Activated naive CD4-positive, alpha-beta T cell treated with anti-CD3 and anti-CD28 coated beads, Interleukin-2, amount 10 ng/mL, durations not matched to agents 7 days and 5 days (primary cell): ENCODE results near the gene BCR.
A peak's percentile ranks its signal among the peaks of the same experiment; 100 is the strongest.

Source experiments
- CTCF ChIA-PET: fragments of 350-600 bp; sonication (Branson Sonifier 250); formaldehyde crosslinking; loops from one replicate; lab custom pipeline; 2021; ENCODE audit warnings: antibody characterized with exemption; lab: Charles Lee
- DNase-seq: peaks from one replicate; pipeline ENCODE4 v3.0.0-alpha.2; 2020
- H3K27ac Mint-ChIP-seq: one replicate; pipeline ENCODE4 v1.8.0; 2021; ENCODE audit warnings: mild to moderate bottlenecking, moderate library complexity, mixed read lengths
- H3K27me3 Mint-ChIP-seq: one replicate; pipeline ENCODE4 v1.8.0; 2021; ENCODE audit warnings: mild to moderate bottlenecking, mixed read lengths
- H3K36me3 Mint-ChIP-seq: one replicate; pipeline ENCODE4 v1.8.0; 2021; ENCODE audit warnings: mixed read lengths
- H3K4me1 Mint-ChIP-seq: one replicate; pipeline ENCODE4 v1.8.0; 2021; ENCODE audit warnings: mixed read lengths
- H3K4me3 Mint-ChIP-seq: one replicate; pipeline ENCODE4 v1.8.0; 2021; ENCODE audit warnings: mild to moderate bottlenecking, moderate library complexity, mixed read lengths
- H3K9me3 Mint-ChIP-seq: one replicate; pipeline ENCODE4 v1.8.0; 2021; ENCODE audit warnings: mixed read lengths

Gene BCR

GRCh38 chr22:23265368-23265700 is 85.0 kb downstream of the BCR start:
- Mint-ChIP-seq H3K9me3 (no peaks in the 10 kb centered on the region), H3K27me3 (no peaks in the 10 kb centered on the region), H3K4me3 (no peak overlapping the region), H3K36me3 (peaks cover 19% of the 10 kb centered on the region), H3K27ac (peak overlapping the region; percentile 19), H3K4me1 (peaks cover 6% of the 10 kb centered on the region)
- CTCF ChIA-PET = interaction anchor here (0.7 to 1.6 kb wide), 2 partner anchors 16 to 238 kb away, joined by 3 to 6 read pairs; no protein-coding TSS in a partner anchor
- DNase-seq = no peak

GRCh38 chr22:23266780-23267179 is 86.5 kb downstream of the BCR start:
- Mint-ChIP-seq H3K36me3 (peaks cover 18% of the 10 kb centered on the region), H3K27me3 (no peaks in the 10 kb centered on the region), H3K9me3 (no peaks in the 10 kb centered on the region), H3K27ac (no peak overlapping the region), H3K4me1 (peaks cover 6% of the 10 kb centered on the region), H3K4me3 (no peak overlapping the region)
- DNase-seq = no peak
- CTCF ChIA-PET = no interaction called here

- no peaks in the 10 kb centered on the region for H3K9me3 Mint-ChIP-seq
- CTCF ChIA-PET = no interaction called here
- H3K27ac Mint-ChIP-seq = peak overlapping the region; percentile 33
- no peaks in the 10 kb centered on the region for H3K27me3 Mint-ChIP-seq
- H3K4me3 Mint-ChIP-seq = no peak overlapping the region
- peaks cover 18% of the 10 kb centered on the region for H3K36me3 Mint-ChIP-seq
- peaks cover 6% of the 10 kb centered on the region for H3K4me1 Mint-ChIP-seq
- no peak for DNase-seq
Measured at GRCh38 chr22:23267226-23268043, 87.1 kb downstream of the BCR start.

- DNase-seq = no peak
- H3K9me3 Mint-ChIP-seq = no peaks in the 10 kb centered on the region
- H3K4me1 Mint-ChIP-seq = peaks cover 6% of the 10 kb centered on the region
- no peaks in the 10 kb centered on the region for H3K27me3 Mint-ChIP-seq
- no peak overlapping the region for H3K4me3 Mint-ChIP-seq
- H3K36me3 Mint-ChIP-seq = peaks cover 19% of the 10 kb centered on the region
- CTCF ChIA-PET = interaction anchor here (0.9 to 2.2 kb wide), 3 partner anchors 14 to 94 kb away, joined by 3 to 10 read pairs (median 4); no protein-coding TSS in a partner anchor
- no peak overlapping the region for H3K27ac Mint-ChIP-seq
Measured at GRCh38 chr22:23268139-23268712, 87.9 kb downstream of the BCR start.

DNA sequence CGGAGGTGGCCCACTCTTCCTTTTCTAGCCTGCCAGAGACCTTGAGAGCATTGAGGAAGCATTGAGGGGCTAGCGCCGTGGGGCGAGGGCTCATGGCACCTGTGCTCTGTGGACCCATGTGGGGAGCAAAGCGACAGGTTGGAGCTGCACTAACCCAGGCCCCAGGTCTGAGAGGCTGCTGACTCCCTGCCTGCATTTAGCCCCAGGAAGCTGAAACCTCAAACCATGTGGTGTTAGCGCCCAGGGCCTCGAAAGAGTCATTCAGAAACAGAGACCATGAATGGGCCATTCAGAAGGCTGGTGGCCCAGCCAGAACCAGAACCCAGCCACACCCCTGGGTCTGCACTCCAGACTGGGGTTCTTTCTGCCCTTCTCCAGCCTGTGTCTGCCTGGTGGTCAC is 88.6 kb downstream of the BCR start:
- H3K27me3 Mint-ChIP-seq = no peaks in the 10 kb centered on the region
- no peak overlapping the region for H3K4me3 Mint-ChIP-seq
- H3K36me3 Mint-ChIP-seq = peaks cover 17% of the 10 kb centered on the region
- no peak for DNase-seq
- peaks cover 4% of the 10 kb centered on the region for H3K4me1 Mint-ChIP-seq
- H3K9me3 Mint-ChIP-seq = no peaks in the 10 kb centered on the region
- CTCF ChIA-PET = interaction anchor here (0.9 to 2.2 kb wide), 3 partner anchors 13 to 95 kb away, joined by 3 to 10 read pairs (median 4); no protein-coding TSS in a partner anchor
- H3K27ac Mint-ChIP-seq = no peak overlapping the region

- no peak overlapping the region for H3K4me3 Mint-ChIP-seq
- H3K4me1 Mint-ChIP-seq = no peaks in the 10 kb centered on the region
- CTCF ChIA-PET = interaction anchor here (0.9 to 2.2 kb wide), 4 partner anchors 12 to 96 kb away, joined by 3 to 10 read pairs (median 4); no protein-coding TSS in a partner anchor
- H3K27me3 Mint-ChIP-seq = no peaks in the 10 kb centered on the region
- H3K36me3 Mint-ChIP-seq = peaks cover 14% of the 10 kb centered on the region
- no peak overlapping the region for H3K27ac Mint-ChIP-seq
- DNase-seq = no peak
- no peaks in the 10 kb centered on the region for H3K9me3 Mint-ChIP-seq
Measured at GRCh38 chr22:23269441-23270211, 89.3 kb downstream of the BCR start.

- H3K9me3 Mint-ChIP-seq = no peaks in the 10 kb centered on the region
Measured at GRCh38 chr22:23270212-23270733, 90.0 kb downstream of the BCR start.

GRCh38 chr22:23270798-23271596 is 90.7 kb downstream of the BCR start:
- no peaks in the 10 kb centered on the region for H3K27me3 Mint-ChIP-seq
- CTCF ChIA-PET = interaction anchor here (0.9 to 1.6 kb wide), 4 partner anchors 9 to 97 kb away, joined by 3 read pairs; no protein-coding TSS in a partner anchor
- H3K27ac Mint-ChIP-seq = peak overlapping the region; percentile 73
- H3K9me3 Mint-ChIP-seq = no peaks in the 10 kb centered on the region
- peaks cover 15% of the 10 kb centered on the region for H3K36me3 Mint-ChIP-seq
- no peak for DNase-seq
- no peaks in the 10 kb centered on the region for H3K4me1 Mint-ChIP-seq
- H3K4me3 Mint-ChIP-seq = no peak overlapping the region

More at GRCh38 chr22:23270212-23270733, 90.0 kb downstream of the BCR start:
- H3K4me3 Mint-ChIP-seq = no peak overlapping the region
- H3K36me3 Mint-ChIP-seq = peaks cover 14% of the 10 kb centered on the region
- H3K4me1 Mint-ChIP-seq = no peaks in the 10 kb centered on the region
- CTCF ChIA-PET = interaction anchor here (0.9 to 2.2 kb wide), 3 partner anchors 8 to 93 kb away, joined by 3 to 10 read pairs (median 3); no protein-coding TSS in a partner anchor
- no peaks in the 10 kb centered on the region for H3K27me3 Mint-ChIP-seq
- DNase-seq = no peak
- H3K27ac Mint-ChIP-seq = no peak overlapping the region

- no peak for DNase-seq
- no peak overlapping the region for H3K4me3 Mint-ChIP-seq
- CTCF ChIA-PET = interaction anchor here (1.2 to 1.6 kb wide), 2 partner anchors 36 to 97 kb away, joined by 3 read pairs; no protein-coding TSS in a partner anchor
- no peaks in the 10 kb centered on the region for H3K27me3 Mint-ChIP-seq
- H3K9me3 Mint-ChIP-seq = no peaks in the 10 kb centered on the region
- H3K27ac Mint-ChIP-seq = no peak overlapping the region
- no peaks in the 10 kb centered on the region for H3K4me1 Mint-ChIP-seq
- H3K36me3 Mint-ChIP-seq = peaks cover 15% of the 10 kb centered on the region
Measured at GRCh38 chr22:23271597-23271908, 91.2 kb downstream of the BCR start.

DNA sequence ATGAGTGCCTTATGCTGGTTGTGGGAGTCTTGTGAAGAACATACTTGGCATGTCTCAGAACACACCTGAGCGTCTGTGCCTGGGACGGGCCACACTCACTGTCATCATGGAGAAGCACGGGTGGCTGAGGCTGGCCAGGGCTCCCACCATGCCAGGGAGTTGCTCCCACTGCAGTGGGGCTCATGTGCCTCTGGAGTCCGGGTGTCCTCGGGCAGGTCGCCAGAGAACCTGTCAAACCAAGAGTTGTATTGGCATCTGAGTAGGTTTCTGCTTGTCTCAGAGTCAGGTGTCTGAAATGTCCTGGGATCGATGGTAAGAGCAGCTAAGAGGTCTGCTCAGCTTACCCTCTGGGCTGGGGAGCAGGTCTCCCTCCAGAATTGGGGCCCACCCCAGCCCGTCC is 92.1 kb downstream of the BCR start:
- H3K4me1 Mint-ChIP-seq = no peaks in the 10 kb centered on the region
- no peaks in the 10 kb centered on the region for H3K27me3 Mint-ChIP-seq
- no peak overlapping the region for H3K4me3 Mint-ChIP-seq
- H3K9me3 Mint-ChIP-seq = no peaks in the 10 kb centered on the region
- no peak for DNase-seq
- H3K36me3 Mint-ChIP-seq = peaks cover 13% of the 10 kb centered on the region
- H3K27ac Mint-ChIP-seq = no peak overlapping the region
- CTCF ChIA-PET = interaction anchor here (1.1 to 1.6 kb wide), 2 partner anchors 36 to 98 kb away, joined by 3 read pairs; no protein-coding TSS in a partner anchor

GRCh38 chr22:23272834-23273233 is 92.5 kb downstream of the BCR start:
- no peak overlapping the region for H3K27ac Mint-ChIP-seq
- CTCF ChIA-PET = interaction anchor here (1.1 kb wide), 1 partner anchor 98 kb away, joined by 3 read pairs; no protein-coding TSS in a partner anchor
- H3K4me3 Mint-ChIP-seq = no peak overlapping the region
- H3K9me3 Mint-ChIP-seq = no peaks in the 10 kb centered on the region
- no peaks in the 10 kb centered on the region for H3K4me1 Mint-ChIP-seq
- H3K36me3 Mint-ChIP-seq = peaks cover 13% of the 10 kb centered on the region
- H3K27me3 Mint-ChIP-seq = no peaks in the 10 kb centered on the region
- no peak for DNase-seq

DNA sequence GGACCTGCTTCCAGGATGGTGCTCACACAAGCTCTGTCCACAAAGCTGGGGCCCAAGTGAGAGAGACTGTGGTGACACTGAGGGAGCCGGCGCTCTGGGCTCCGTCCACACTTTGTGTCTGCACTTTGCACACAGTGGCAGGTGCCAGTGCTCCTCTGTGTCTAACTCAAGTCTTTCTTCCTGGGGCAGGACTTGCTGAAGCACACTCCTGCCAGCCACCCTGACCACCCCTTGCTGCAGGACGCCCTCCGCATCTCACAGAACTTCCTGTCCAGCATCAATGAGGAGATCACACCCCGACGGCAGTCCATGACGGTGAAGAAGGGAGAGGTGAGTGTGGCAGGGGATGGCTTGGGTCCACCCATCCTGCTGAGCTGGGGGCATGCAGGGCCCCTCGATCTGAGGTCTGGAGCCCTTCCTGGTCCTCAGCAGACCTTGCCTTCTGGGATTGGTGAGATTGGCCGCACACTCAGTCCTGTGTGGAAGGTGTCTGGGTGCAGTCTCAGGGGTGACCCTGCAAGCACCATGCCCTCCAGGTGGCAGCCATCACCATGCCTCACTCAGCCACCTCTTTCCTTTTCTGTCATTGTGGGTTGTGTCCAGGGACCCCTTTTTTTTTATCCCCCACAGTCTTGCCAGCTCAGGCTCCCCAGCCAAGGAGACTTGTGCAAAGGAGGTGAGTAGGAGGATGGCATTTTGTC is 93.3 kb downstream of the BCR start:
- CTCF ChIA-PET = interaction anchor here (1.1 kb wide), 1 partner anchor 99 kb away, joined by 3 read pairs; no protein-coding TSS in a partner anchor
- peak overlapping the region; percentile 73 for H3K27ac Mint-ChIP-seq
- DNase-seq = no peak
- peaks cover 5% of the 10 kb centered on the region for H3K4me1 Mint-ChIP-seq
- H3K9me3 Mint-ChIP-seq = no peaks in the 10 kb centered on the region
- H3K27me3 Mint-ChIP-seq = no peaks in the 10 kb centered on the region
- peaks cover 13% of the 10 kb centered on the region for H3K36me3 Mint-ChIP-seq
- H3K4me3 Mint-ChIP-seq = no peak overlapping the region

GRCh38 chr22:23274146-23274526 is 93.8 kb downstream of the BCR start:
- CTCF ChIA-PET = no interaction called here
- no peak overlapping the region for H3K27ac Mint-ChIP-seq

More at GRCh38 chr22:23274146-23274526, 93.8 kb downstream of the BCR start:
- no peaks in the 10 kb centered on the region for H3K27me3 Mint-ChIP-seq
- peaks cover 10% of the 10 kb centered on the region for H3K4me1 Mint-ChIP-seq
- peaks cover 13% of the 10 kb centered on the region for H3K36me3 Mint-ChIP-seq
- H3K4me3 Mint-ChIP-seq = no peak overlapping the region
- H3K9me3 Mint-ChIP-seq = no peaks in the 10 kb centered on the region
- no peak for DNase-seq
